Activated T-helper 2 cell treated with anti-CD3 and anti-CD28 coated beads, Interferon-gamma antibody, Interleukin-2, Interleukin-4, amounts not matched to agents 10 μg/mL and 5 μg/mL and 100 μg/mL, durations not matched to agents 14 hours and 24 hours and 36 hours (primary cell): ENCODE results near the gene SBK2. TPM values are rescaled to one million over a fixed set of nuclear protein-coding genes. Genes with fewer than 3 reads are reported as not detected.
"Not testable (repeated sequence)": the region's sequence is repeated elsewhere in the genome, so short reads cannot be mapped to it uniquely, and the experiment has no call there.

ENCODE experiments used
- DNase-seq: peaks from one replicate; pipeline ENCODE4 v3.0.0; 2021; ENCODE audit warnings: low spot score
- H3K27ac Mint-ChIP-seq: one replicate; pipeline ENCODE4 v1.8.0; 2021; ENCODE audit warnings: mixed read lengths
- H3K27me3 Mint-ChIP-seq: one replicate; pipeline ENCODE4 v1.8.0; 2021; ENCODE audit warnings: low read depth, mixed read lengths
- H3K36me3 Mint-ChIP-seq: one replicate; pipeline ENCODE4 v1.8.0; 2021; ENCODE audit warnings: low read depth, mixed read lengths
- H3K4me1 Mint-ChIP-seq: one replicate; pipeline ENCODE4 v1.8.0; 2021; ENCODE audit warnings: low read depth, mixed read lengths
- H3K4me3 Mint-ChIP-seq: one replicate; pipeline ENCODE4 v1.8.0; 2021; ENCODE audit warnings: low read depth, mild to moderate bottlenecking, moderate library complexity, mixed read lengths
- H3K9me3 Mint-ChIP-seq: one replicate; pipeline ENCODE4 v1.8.0; 2021; ENCODE audit warnings: mixed read lengths
- intact Hi-C: fragments of 100-400 bp; cut with micrococcal nuclease; formaldehyde crosslinking; loops from one replicate; pipeline ENCODE4 v1.15.1; 2023
- total RNA-seq: library from RNA; stranded (reverse); gene quantifications from 2 replicates; pipeline ENCODE4 v1.2.3, GENCODE V29; 2022

The SBK2 gene
- total RNA-seq, 1 donor from 2014 or later = not detected

GRCh38 chr19:55538132-55538531, 1.2 kb upstream of the SBK2 start:
- intact Hi-C loops = no loop called here
- no peak for DNase-seq
- Mint-ChIP-seq H3K4me1 (no peaks in the 10 kb centered on the region), H3K9me3 (no peaks in the 10 kb centered on the region), H3K27ac (no peak overlapping the region), H3K4me3 (no peak overlapping the region), H3K27me3 (no peaks in the 10 kb centered on the region), H3K36me3 (no peaks in the 10 kb centered on the region)

- intact Hi-C loops = no loop called here
- no peak overlapping the region for H3K4me3 Mint-ChIP-seq
- DNase-seq = no peak
- H3K36me3 Mint-ChIP-seq = no peaks in the 10 kb centered on the region
- H3K9me3 Mint-ChIP-seq = no peaks in the 10 kb centered on the region
- H3K27ac Mint-ChIP-seq = no peak overlapping the region
- H3K4me1 Mint-ChIP-seq = no peaks in the 10 kb centered on the region
- no peaks in the 10 kb centered on the region for H3K27me3 Mint-ChIP-seq
Measured at GRCh38 chr19:55537741-55538111, 793 bp upstream of the SBK2 start.

- Mint-ChIP-seq H3K9me3 (no peaks in the 10 kb centered on the region), H3K4me1 (no peaks in the 10 kb centered on the region), H3K4me3 (no peak overlapping the region), H3K27ac (no peak overlapping the region), H3K27me3 (no peaks in the 10 kb centered on the region), H3K36me3 (no peaks in the 10 kb centered on the region)
- DNase-seq = no peak
- intact Hi-C loops = no loop called here
Measured at GRCh38 chr19:55536366-55536765, 567 bp downstream of the SBK2 start.

GRCh38 chr19:55535965-55536350, 975 bp downstream of the SBK2 start:
- no peak for DNase-seq
- no peaks in the 10 kb centered on the region for H3K27me3 Mint-ChIP-seq
- no peak overlapping the region for H3K4me3 Mint-ChIP-seq
- intact Hi-C loops = no loop called here
- no peaks in the 10 kb centered on the region for H3K4me1 Mint-ChIP-seq
- no peaks in the 10 kb centered on the region for H3K36me3 Mint-ChIP-seq
- H3K27ac Mint-ChIP-seq = no peak overlapping the region
- H3K9me3 Mint-ChIP-seq = no peaks in the 10 kb centered on the region

- intact Hi-C loops = no loop called here
- no peaks in the 10 kb centered on the region for H3K36me3 Mint-ChIP-seq
- H3K4me1 Mint-ChIP-seq = no peaks in the 10 kb centered on the region
- H3K9me3 Mint-ChIP-seq = no peaks in the 10 kb centered on the region
- DNase-seq = no peak
- no peak overlapping the region for H3K4me3 Mint-ChIP-seq
- H3K27ac Mint-ChIP-seq = no peak overlapping the region
- no peaks in the 10 kb centered on the region for H3K27me3 Mint-ChIP-seq
Measured at GRCh38 chr19:55535173-55535964, 1.6 kb downstream of the SBK2 start.

- H3K4me1 Mint-ChIP-seq, H3K27ac Mint-ChIP-seq, H3K9me3 Mint-ChIP-seq, H3K4me3 Mint-ChIP-seq, H3K36me3 Mint-ChIP-seq, intact Hi-C loops, H3K27me3 Mint-ChIP-seq, DNase-seq: not testable (repeated sequence)
Measured at GRCh38 chr19:55534280-55534679, 2.7 kb downstream of the SBK2 start.

GRCh38 chr19:55530996-55531395, 5.9 kb downstream of the SBK2 start:
- DNase-seq = no peak
- Mint-ChIP-seq H3K4me1 (no peaks in the 10 kb centered on the region), H3K36me3 (no peaks in the 10 kb centered on the region), H3K27me3 (no peaks in the 10 kb centered on the region), H3K27ac (no peak overlapping the region), H3K9me3 (no peaks in the 10 kb centered on the region), H3K4me3 (no peak overlapping the region)
- intact Hi-C loops = no loop called here

GRCh38 chr19:55529636-55530234, 7.2 kb downstream of the SBK2 start:
- no peaks in the 10 kb centered on the region for H3K27me3 Mint-ChIP-seq
- DNase-seq = no peak
- intact Hi-C loops = no loop called here
- H3K4me1 Mint-ChIP-seq = no peaks in the 10 kb centered on the region
- H3K36me3 Mint-ChIP-seq = no peaks in the 10 kb centered on the region
- H3K9me3 Mint-ChIP-seq = no peaks in the 10 kb centered on the region
- H3K4me3 Mint-ChIP-seq = no peak overlapping the region
- H3K27ac Mint-ChIP-seq = no peak overlapping the region

- H3K9me3 Mint-ChIP-seq = no peaks in the 10 kb centered on the region
- H3K27me3 Mint-ChIP-seq = no peaks in the 10 kb centered on the region
- no peak for DNase-seq
- no peaks in the 10 kb centered on the region for H3K36me3 Mint-ChIP-seq
- no peak overlapping the region for H3K27ac Mint-ChIP-seq
- intact Hi-C loops = no loop called here
- H3K4me1 Mint-ChIP-seq = no peaks in the 10 kb centered on the region
- no peak overlapping the region for H3K4me3 Mint-ChIP-seq
Measured at GRCh38 chr19:55528030-55528803, 8.7 kb downstream of the SBK2 start.

- Mint-ChIP-seq H3K9me3 (no peaks in the 10 kb centered on the region), H3K27ac (no peak overlapping the region), H3K27me3 (no peaks in the 10 kb centered on the region), H3K4me3 (no peak overlapping the region), H3K4me1 (no peaks in the 10 kb centered on the region), H3K36me3 (no peaks in the 10 kb centered on the region)
- DNase-seq = no peak
- intact Hi-C loops = no loop called here
Measured at GRCh38 chr19:55527197-55528029, 9.5 kb downstream of the SBK2 start.

- Mint-ChIP-seq H3K27me3 (no peaks in the 10 kb centered on the region), H3K9me3 (no peaks in the 10 kb centered on the region), H3K27ac (no peak overlapping the region), H3K36me3 (no peaks in the 10 kb centered on the region), H3K4me3 (no peak overlapping the region), H3K4me1 (no peaks in the 10 kb centered on the region)
- DNase-seq = no peak
- intact Hi-C loops = no loop called here
Measured at GRCh38 chr19:55526216-55527196, 10.4 kb downstream of the SBK2 start.
